ENCODE results near the gene MYO1D.

MYO1D gene

DNA sequence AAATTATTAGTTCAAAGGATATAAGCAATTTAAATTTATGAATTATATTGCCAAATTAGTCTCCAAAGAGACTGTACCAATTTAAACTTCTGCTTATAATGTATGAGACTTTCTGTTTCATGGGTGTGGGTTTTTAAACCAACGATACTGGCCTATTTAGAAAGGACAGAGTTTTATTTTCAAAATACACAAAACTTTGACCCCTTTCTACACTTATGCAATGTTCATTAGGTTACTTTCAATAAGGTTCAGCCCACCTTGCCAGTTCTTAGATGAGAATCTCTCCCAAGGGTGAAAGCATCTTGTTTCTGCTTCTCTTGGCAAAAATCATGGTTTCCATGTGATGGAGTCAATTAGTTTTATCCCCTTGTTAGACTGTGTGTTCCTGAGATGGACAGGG, 84.7 kb downstream of the MYO1D start:
- H3K9me3 ChIP-seq (ENCODE audit: insufficient read depth, low read depth, low read length) = no peaks in the 10 kb centered on the region
- H3K4me1 ChIP-seq (ENCODE audit: insufficient read depth, low read length) = no peaks in the 10 kb centered on the region
- H3K27me3 ChIP-seq (ENCODE audit: insufficient read depth, low read length) = no peaks in the 10 kb centered on the region
- no peak overlapping the region for H3K9ac ChIP-seq (ENCODE audit: low read depth, low read length)
- no peak overlapping the region for H3K27ac ChIP-seq (ENCODE audit: low read length)
- H3K4me3 ChIP-seq (ENCODE audit: low read length) = no peak overlapping the region
- no peaks in the 10 kb centered on the region for H3K36me3 ChIP-seq (ENCODE audit: insufficient read depth, low read depth, low read length)

DNA sequence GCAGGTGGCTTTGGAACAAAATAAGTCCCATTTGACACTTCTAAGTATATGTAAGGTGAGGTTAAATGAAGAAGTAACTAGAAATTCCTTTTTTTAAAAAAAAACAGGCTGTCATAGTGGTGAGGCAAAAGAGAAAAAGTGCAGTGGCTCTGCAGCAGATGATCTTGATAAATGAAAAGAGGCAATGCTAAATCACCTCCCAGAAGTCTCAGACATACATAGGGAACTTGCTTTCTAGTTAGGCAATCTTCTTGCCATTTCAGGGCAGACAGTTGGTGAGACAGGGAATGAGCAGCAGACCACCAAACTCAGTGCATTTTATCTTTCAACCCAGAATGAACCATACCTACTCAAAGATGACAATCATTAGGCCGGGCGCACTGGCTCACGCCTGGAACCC, 90.8 kb downstream of the MYO1D start:
- H3K27ac ChIP-seq (ENCODE audit: low read length) = no peak overlapping the region
- H3K9me3 ChIP-seq (ENCODE audit: insufficient read depth, low read depth, low read length) = no peaks in the 10 kb centered on the region
- no peaks in the 10 kb centered on the region for H3K27me3 ChIP-seq (ENCODE audit: insufficient read depth, low read length)
- H3K4me1 ChIP-seq (ENCODE audit: insufficient read depth, low read length) = no peaks in the 10 kb centered on the region
- no peak overlapping the region for H3K9ac ChIP-seq (ENCODE audit: low read depth, low read length)
- no peaks in the 10 kb centered on the region for H3K36me3 ChIP-seq (ENCODE audit: insufficient read depth, low read depth, low read length)
- no peak overlapping the region for H3K4me3 ChIP-seq (ENCODE audit: low read length)

DNA sequence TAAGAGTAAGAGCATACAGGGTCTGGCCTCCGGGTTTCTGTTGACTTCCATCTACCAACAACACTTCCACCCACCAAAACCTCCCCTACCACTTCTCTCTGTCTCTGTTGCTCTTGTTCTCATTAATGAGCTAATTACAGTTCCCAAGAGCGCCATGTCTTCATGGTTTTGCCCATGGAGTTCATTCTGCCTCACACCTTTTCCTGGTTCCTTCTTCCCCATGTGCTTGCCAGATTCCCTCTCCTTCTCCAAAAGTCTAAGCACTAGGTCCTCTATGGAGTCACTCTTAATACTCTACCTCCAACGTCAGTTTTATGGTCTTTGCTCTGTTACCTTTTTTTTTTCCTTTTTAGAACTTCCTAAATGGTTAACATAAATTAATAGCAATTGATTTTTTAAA, 92.8 kb downstream of the MYO1D start:
- H3K9ac ChIP-seq (ENCODE audit: low read depth, low read length) = no peak overlapping the region
- no peak overlapping the region for H3K4me3 ChIP-seq (ENCODE audit: low read length)
- no peak overlapping the region for H3K27ac ChIP-seq (ENCODE audit: low read length)
- H3K4me1 ChIP-seq (ENCODE audit: insufficient read depth, low read length) = no peaks in the 10 kb centered on the region
- no peaks in the 10 kb centered on the region for H3K27me3 ChIP-seq (ENCODE audit: insufficient read depth, low read length)
- H3K36me3 ChIP-seq (ENCODE audit: insufficient read depth, low read depth, low read length) = no peaks in the 10 kb centered on the region
- no peaks in the 10 kb centered on the region for H3K9me3 ChIP-seq (ENCODE audit: insufficient read depth, low read depth, low read length)

DNA sequence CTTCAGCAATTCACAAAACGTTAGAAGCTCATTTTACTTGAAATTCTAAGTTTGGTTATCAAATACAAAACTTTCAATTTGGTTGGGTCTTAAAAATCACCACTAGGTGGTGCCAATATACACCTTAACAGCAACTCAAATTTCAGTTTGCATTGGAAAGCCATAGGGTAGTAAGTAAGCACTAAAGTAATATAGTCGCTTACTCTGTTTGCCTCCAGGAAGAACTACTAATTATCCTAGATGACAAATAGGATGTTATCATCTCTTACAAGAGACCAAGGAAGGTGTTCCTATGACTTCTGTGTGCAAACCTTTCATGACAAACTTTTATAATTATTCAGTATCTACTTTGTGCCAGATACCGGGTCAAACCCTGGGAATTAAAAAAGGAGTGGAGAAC, 93.3 kb downstream of the MYO1D start:
- no peaks in the 10 kb centered on the region for H3K27me3 ChIP-seq (ENCODE audit: insufficient read depth, low read length)
- no peak overlapping the region for H3K9ac ChIP-seq (ENCODE audit: low read depth, low read length)
- no peak overlapping the region for H3K4me3 ChIP-seq (ENCODE audit: low read length)
- H3K27ac ChIP-seq (ENCODE audit: low read length) = no peak overlapping the region
- no peaks in the 10 kb centered on the region for H3K9me3 ChIP-seq (ENCODE audit: insufficient read depth, low read depth, low read length)
- no peaks in the 10 kb centered on the region for H3K36me3 ChIP-seq (ENCODE audit: insufficient read depth, low read depth, low read length)
- no peaks in the 10 kb centered on the region for H3K4me1 ChIP-seq (ENCODE audit: insufficient read depth, low read length)

GRCh38 chr17:32780721-32781120, 96.2 kb downstream of the MYO1D start:
- H3K27ac ChIP-seq (ENCODE audit: low read length) = no peak overlapping the region
- no peak overlapping the region for H3K4me3 ChIP-seq (ENCODE audit: low read length)
- no peaks in the 10 kb centered on the region for H3K36me3 ChIP-seq (ENCODE audit: insufficient read depth, low read depth, low read length)
- no peaks in the 10 kb centered on the region for H3K4me1 ChIP-seq (ENCODE audit: insufficient read depth, low read length)
- no peaks in the 10 kb centered on the region for H3K27me3 ChIP-seq (ENCODE audit: insufficient read depth, low read length)
- H3K9ac ChIP-seq (ENCODE audit: low read depth, low read length) = no peak overlapping the region
- no peaks in the 10 kb centered on the region for H3K9me3 ChIP-seq (ENCODE audit: insufficient read depth, low read depth, low read length)

GRCh38 chr17:32777922-32778321, 99.0 kb downstream of the MYO1D start:
- no peak overlapping the region for H3K9ac ChIP-seq (ENCODE audit: low read depth, low read length)
- H3K4me3 ChIP-seq (ENCODE audit: low read length) = no peak overlapping the region
- H3K36me3 ChIP-seq (ENCODE audit: insufficient read depth, low read depth, low read length) = no peaks in the 10 kb centered on the region
- H3K27me3 ChIP-seq (ENCODE audit: insufficient read depth, low read length) = no peaks in the 10 kb centered on the region
- H3K4me1 ChIP-seq (ENCODE audit: insufficient read depth, low read length) = peaks cover 12% of the 10 kb centered on the region
- H3K27ac ChIP-seq (ENCODE audit: low read length) = no peak overlapping the region
- no peaks in the 10 kb centered on the region for H3K9me3 ChIP-seq (ENCODE audit: insufficient read depth, low read depth, low read length)

DNA sequence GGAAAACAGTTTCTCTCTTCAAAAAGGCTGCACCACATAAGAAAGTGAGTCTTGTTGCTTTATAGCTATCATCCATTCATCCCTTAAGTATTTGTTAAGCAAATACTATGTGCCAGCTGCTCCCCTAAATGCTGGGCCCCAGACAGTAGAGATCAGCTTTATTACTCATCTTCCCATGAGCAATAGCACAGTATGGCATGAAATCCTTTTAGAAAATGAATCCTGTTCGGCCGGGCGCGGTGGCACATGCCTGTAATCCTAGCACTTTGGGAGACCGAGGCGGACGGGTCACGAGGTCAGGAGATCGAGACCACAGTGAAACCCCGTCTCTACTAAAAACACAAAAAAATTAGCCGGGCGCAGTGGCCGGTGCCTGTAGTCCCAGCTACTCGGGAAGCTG, 99.5 kb downstream of the MYO1D start:
- Histone ChIP-seq H3K36me3 (ENCODE audit: insufficient read depth, low read depth, low read length) (no peaks in the 10 kb centered on the region), H3K27me3 (ENCODE audit: insufficient read depth, low read length) (no peaks in the 10 kb centered on the region), H3K9ac (ENCODE audit: low read depth, low read length) (no peak overlapping the region), H3K27ac (ENCODE audit: low read length) (no peak overlapping the region), H3K4me1 (ENCODE audit: insufficient read depth, low read length) (peaks cover 12% of the 10 kb centered on the region), H3K4me3 (ENCODE audit: low read length) (no peak overlapping the region), H3K9me3 (ENCODE audit: insufficient read depth, low read depth, low read length) (no peaks in the 10 kb centered on the region)

DNA sequence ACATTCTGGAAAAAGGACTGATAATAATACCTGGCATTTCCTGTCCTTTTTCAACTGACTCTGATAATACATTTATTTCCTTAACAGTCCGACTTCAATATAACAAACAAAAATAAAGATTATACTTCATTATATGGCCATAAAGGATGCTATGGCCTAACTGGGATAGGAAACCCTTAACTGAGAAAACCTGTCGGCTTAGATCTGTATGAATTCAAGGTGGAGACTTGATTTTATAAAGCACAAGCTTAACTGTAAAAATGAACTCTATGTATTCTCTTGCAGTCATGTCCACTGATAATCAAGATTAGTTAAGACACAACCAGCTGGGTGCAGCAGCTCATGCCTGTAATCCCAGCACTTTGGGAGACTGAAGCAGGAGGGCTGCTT, 102.2 kb downstream of the MYO1D start:
- no peak overlapping the region for H3K9ac ChIP-seq (ENCODE audit: low read depth, low read length)
- H3K4me1 ChIP-seq (ENCODE audit: insufficient read depth, low read length) = peaks cover 12% of the 10 kb centered on the region
- H3K27ac ChIP-seq (ENCODE audit: low read length) = no peak overlapping the region
- no peaks in the 10 kb centered on the region for H3K9me3 ChIP-seq (ENCODE audit: insufficient read depth, low read depth, low read length)
- H3K36me3 ChIP-seq (ENCODE audit: insufficient read depth, low read depth, low read length) = no peaks in the 10 kb centered on the region
- H3K27me3 ChIP-seq (ENCODE audit: insufficient read depth, low read length) = no peaks in the 10 kb centered on the region
- H3K4me3 ChIP-seq (ENCODE audit: low read length) = peak overlapping the region; percentile 29; the same call in 1 of the 2 replicates

DNA sequence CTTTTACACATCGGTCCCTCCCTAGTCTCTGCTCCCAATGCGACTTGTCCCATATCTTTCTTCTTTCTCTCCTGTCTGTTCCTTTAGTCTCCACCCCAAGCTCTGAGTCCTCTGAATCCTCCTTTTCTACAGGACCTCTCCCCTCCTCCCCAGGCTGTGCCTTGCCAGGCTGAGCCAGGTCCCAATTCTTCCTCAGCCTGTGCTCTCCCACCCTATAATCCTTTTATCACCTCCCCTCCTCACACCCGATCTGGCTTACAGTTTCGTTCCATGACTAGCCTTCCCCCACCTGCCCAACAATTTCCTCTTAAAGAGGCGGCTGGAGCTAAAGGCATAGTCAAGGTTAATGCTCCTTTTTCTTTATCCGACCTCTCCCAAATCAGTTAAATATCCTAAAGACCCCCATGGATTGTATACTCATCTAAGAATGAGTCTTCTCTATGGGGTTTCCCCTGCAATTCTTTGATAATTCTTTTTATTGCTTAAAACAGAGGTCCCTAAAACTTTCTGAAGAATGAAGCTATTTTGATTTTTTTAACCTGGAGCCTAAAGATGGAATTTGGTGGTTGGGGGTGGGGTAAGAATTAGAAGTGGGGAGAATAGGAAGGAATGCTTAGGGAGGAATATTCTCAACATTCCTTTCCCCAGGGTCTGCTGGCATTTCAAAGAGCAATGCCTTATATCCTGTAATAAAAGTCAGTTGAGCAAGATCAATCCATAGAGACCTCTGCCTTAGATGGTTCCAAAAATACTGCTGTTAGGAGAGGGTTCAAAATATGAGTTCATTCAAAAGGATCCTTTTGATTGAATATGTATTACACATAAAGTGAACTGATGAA, 102.8 kb downstream of the MYO1D start:
- Histone ChIP-seq H3K4me3 (ENCODE audit: low read length) (peak overlapping the region; percentile 29; the same call in 1 of the 2 replicates), H3K27ac (ENCODE audit: low read length) (no peak overlapping the region), H3K27me3 (ENCODE audit: insufficient read depth, low read length) (no peaks in the 10 kb centered on the region), H3K36me3 (ENCODE audit: insufficient read depth, low read depth, low read length) (no peaks in the 10 kb centered on the region), H3K9ac (ENCODE audit: low read depth, low read length) (no peak overlapping the region), H3K4me1 (ENCODE audit: insufficient read depth, low read length) (peaks cover 12% of the 10 kb centered on the region), H3K9me3 (ENCODE audit: insufficient read depth, low read depth, low read length) (no peaks in the 10 kb centered on the region)

DNA sequence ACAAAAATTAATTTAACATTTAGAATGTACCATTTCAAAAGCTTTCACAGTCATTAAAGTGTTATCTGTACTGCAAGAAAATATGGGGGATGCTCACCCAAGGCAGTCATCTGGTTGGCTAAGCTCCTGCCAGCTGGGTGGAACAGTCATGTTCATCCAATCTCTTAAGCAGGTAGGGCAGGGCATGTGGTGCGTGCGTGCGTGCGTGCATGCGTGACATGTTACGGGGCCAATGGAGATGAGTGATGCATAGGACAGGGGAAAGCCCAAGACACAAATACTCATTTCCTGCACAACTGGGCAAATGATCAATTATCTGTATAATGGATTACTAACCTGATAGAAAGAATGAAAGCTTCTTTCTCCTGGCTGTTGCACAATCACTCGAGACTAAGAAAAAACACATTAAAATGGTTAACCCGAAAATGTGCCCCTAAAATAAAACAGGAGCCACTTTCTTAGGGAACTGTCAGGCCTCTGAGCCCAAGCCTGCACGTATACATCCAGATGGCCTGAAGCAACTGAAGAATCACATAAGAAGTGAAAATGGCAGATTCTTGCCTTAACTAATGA, 104.4 kb downstream of the MYO1D start:
- no peaks in the 10 kb centered on the region for H3K9me3 ChIP-seq (ENCODE audit: insufficient read depth, low read depth, low read length)
- no peaks in the 10 kb centered on the region for H3K27me3 ChIP-seq (ENCODE audit: insufficient read depth, low read length)
- no peak overlapping the region for H3K27ac ChIP-seq (ENCODE audit: low read length)
- no peak overlapping the region for H3K4me3 ChIP-seq (ENCODE audit: low read length)
- no peak overlapping the region for H3K9ac ChIP-seq (ENCODE audit: low read depth, low read length)
- peaks cover 12% of the 10 kb centered on the region for H3K4me1 ChIP-seq (ENCODE audit: insufficient read depth, low read length)
- H3K36me3 ChIP-seq (ENCODE audit: insufficient read depth, low read depth, low read length) = no peaks in the 10 kb centered on the region

DNA sequence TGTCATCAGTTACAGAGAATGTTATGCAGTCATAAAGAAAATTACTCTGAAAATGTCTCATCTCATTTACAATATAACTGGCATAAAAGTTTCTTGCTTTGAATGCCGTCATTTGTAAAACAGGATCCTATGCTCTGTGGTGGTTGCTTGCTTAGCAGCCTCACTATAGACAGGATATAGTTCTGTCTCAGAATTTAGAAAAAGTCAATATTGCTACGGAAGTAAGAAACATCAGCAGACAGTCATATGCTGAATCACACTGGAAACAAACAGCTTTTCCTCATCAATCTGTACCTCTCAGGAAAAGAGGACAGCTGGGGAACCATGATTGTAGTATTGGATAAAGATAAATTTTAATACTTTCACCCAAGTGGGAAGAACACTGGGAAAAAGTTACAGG, 105.5 kb downstream of the MYO1D start:
- Histone ChIP-seq H3K4me3 (ENCODE audit: low read length) (no peak overlapping the region), H3K27ac (ENCODE audit: low read length) (no peak overlapping the region), H3K9ac (ENCODE audit: low read depth, low read length) (no peak overlapping the region; the same call in 1 of the 2 replicates), H3K9me3 (ENCODE audit: insufficient read depth, low read depth, low read length) (no peaks in the 10 kb centered on the region), H3K4me1 (ENCODE audit: insufficient read depth, low read length) (peaks cover 12% of the 10 kb centered on the region), H3K27me3 (ENCODE audit: insufficient read depth, low read length) (no peaks in the 10 kb centered on the region), H3K36me3 (ENCODE audit: insufficient read depth, low read depth, low read length) (no peaks in the 10 kb centered on the region)

GRCh38 chr17:32769846-32770245, 107.1 kb downstream of the MYO1D start:
- H3K36me3 ChIP-seq (ENCODE audit: insufficient read depth, low read depth, low read length) = no peaks in the 10 kb centered on the region
- peaks cover 12% of the 10 kb centered on the region for H3K4me1 ChIP-seq (ENCODE audit: insufficient read depth, low read length)
- no peak overlapping the region for H3K4me3 ChIP-seq (ENCODE audit: low read length)
- H3K27ac ChIP-seq (ENCODE audit: low read length) = no peak overlapping the region
- no peaks in the 10 kb centered on the region for H3K9me3 ChIP-seq (ENCODE audit: insufficient read depth, low read depth, low read length)
- H3K27me3 ChIP-seq (ENCODE audit: insufficient read depth, low read length) = no peaks in the 10 kb centered on the region
- no peak overlapping the region for H3K9ac ChIP-seq (ENCODE audit: low read depth, low read length)

All from iPS-20b (cell line).